ENCODE measurements around the gene TRMT13. TPM values are rescaled to one million over a fixed set of nuclear protein-coding genes. Genes with fewer than 3 reads are reported as not detected.
A peak's percentile ranks its signal among the peaks of the same experiment; 100 is the strongest.

The TRMT13 gene
- 9.7 and 10.9 TPM in 2 replicates for total RNA-seq

- peak within 1 kb of the TSS; percentile 100 for H3K4me3 ChIP-seq (ENCODE audit: insufficient read depth, low read length)
- peak within 1 kb of the TSS; percentile 90 for H3K4me2 ChIP-seq (ENCODE audit: insufficient read depth, low read length)
- H3K36me3 ChIP-seq (ENCODE audit: insufficient read depth, low read length), result peaks cover 11% of the 10 kb centered on the region
- no peaks in the 10 kb centered on the region for H3K9me3 ChIP-seq (ENCODE audit: low read depth, low read length)
- no peak for TF ChIP-seq CTCF (IDR thresholded peaks at IDR 0.05; ENCODE audit: extremely low read depth, low read depth, low read length)
- H3K79me2 ChIP-seq (ENCODE audit: insufficient read depth, low read length), result peaks cover 60% of the 10 kb centered on the region
- H3K27ac ChIP-seq (ENCODE audit: low read depth, low read length), result peak within 1 kb of the TSS; percentile 78
- peak; percentile 91 for DNase-seq (ENCODE audit: insufficient read length, low spot score, missing footprints)
- H4K20me1 ChIP-seq (ENCODE audit: insufficient read depth, low read length), result no peaks in the 10 kb centered on the region
- peaks cover 19% of the 10 kb centered on the region for H3K4me1 ChIP-seq (ENCODE audit: insufficient read depth, low read length)
- H2AFZ ChIP-seq (ENCODE audit: low read length), result peak within 1 kb of the TSS; percentile 100
- H3K27me3 ChIP-seq (ENCODE audit: insufficient read depth, low read length), result no peaks in the 10 kb centered on the region
Measured at GRCh38 chr1:100132566-100133477, at the start of gene TRMT13, which contains the start of gene SASS6. Gene TRMT13 (plus strand): TSS chr1:100133163. CDS start chr1:100133169, 6 bp downstream. Gene SASS6 (minus strand): TSS chr1:100132930. CDS start chr1:100132814, 116 bp downstream.

- DNase-seq (ENCODE audit: insufficient read length, low spot score, missing footprints), result no peak
- H3K4me2 ChIP-seq (ENCODE audit: insufficient read depth, low read length), result no peak overlapping the region
- H3K27ac ChIP-seq (ENCODE audit: low read depth, low read length), result no peak overlapping the region
- H4K20me1 ChIP-seq (ENCODE audit: insufficient read depth, low read length), result no peaks in the 10 kb centered on the region
- H3K79me2 ChIP-seq (ENCODE audit: insufficient read depth, low read length), result no peaks in the 10 kb centered on the region
- TF ChIP-seq CTCF (IDR thresholded peaks at IDR 0.05; ENCODE audit: extremely low read depth, low read depth, low read length), result no peak
- no peak overlapping the region for H3K4me3 ChIP-seq (ENCODE audit: insufficient read depth, low read length)
- no peaks in the 10 kb centered on the region for H3K36me3 ChIP-seq (ENCODE audit: insufficient read depth, low read length)
- H3K27me3 ChIP-seq (ENCODE audit: insufficient read depth, low read length), result no peaks in the 10 kb centered on the region
- no peaks in the 10 kb centered on the region for H3K4me1 ChIP-seq (ENCODE audit: insufficient read depth, low read length)
- H3K9me3 ChIP-seq (ENCODE audit: low read depth, low read length), result no peaks in the 10 kb centered on the region
- no peak overlapping the region for H2AFZ ChIP-seq (ENCODE audit: low read length)
Measured at GRCh38 chr1:100087396-100087795, 45.6 kb upstream of the TRMT13 start.

- TF ChIP-seq CTCF (IDR thresholded peaks at IDR 0.05; ENCODE audit: extremely low read depth, low read depth, low read length), result no peak
- Histone ChIP-seq H2AFZ (ENCODE audit: low read length) (no peak overlapping the region), H3K27me3 (ENCODE audit: insufficient read depth, low read length) (no peaks in the 10 kb centered on the region), H3K27ac (ENCODE audit: low read depth, low read length) (no peak overlapping the region), H3K4me1 (ENCODE audit: insufficient read depth, low read length) (no peaks in the 10 kb centered on the region), H3K79me2 (ENCODE audit: insufficient read depth, low read length) (no peaks in the 10 kb centered on the region), H3K36me3 (ENCODE audit: insufficient read depth, low read length) (no peaks in the 10 kb centered on the region), H3K4me3 (ENCODE audit: insufficient read depth, low read length) (no peak overlapping the region), H4K20me1 (ENCODE audit: insufficient read depth, low read length) (no peaks in the 10 kb centered on the region), H3K9me3 (ENCODE audit: low read depth, low read length) (no peaks in the 10 kb centered on the region), H3K4me2 (ENCODE audit: insufficient read depth, low read length) (no peak overlapping the region)
- DNase-seq (ENCODE audit: insufficient read length, low spot score, missing footprints), result no peak
Measured at GRCh38 chr1:100089082-100089481, 43.9 kb upstream of the TRMT13 start.

- TF ChIP-seq CTCF (IDR thresholded peaks at IDR 0.05; ENCODE audit: extremely low read depth, low read depth, low read length), result no peak
- no peak overlapping the region for H2AFZ ChIP-seq (ENCODE audit: low read length)
- no peaks in the 10 kb centered on the region for H3K79me2 ChIP-seq (ENCODE audit: insufficient read depth, low read length)
- H3K9me3 ChIP-seq (ENCODE audit: low read depth, low read length), result no peaks in the 10 kb centered on the region
- DNase-seq (ENCODE audit: insufficient read length, low spot score, missing footprints), result no peak
- no peaks in the 10 kb centered on the region for H3K36me3 ChIP-seq (ENCODE audit: insufficient read depth, low read length)
- H3K4me3 ChIP-seq (ENCODE audit: insufficient read depth, low read length), result no peak overlapping the region
- no peaks in the 10 kb centered on the region for H3K27me3 ChIP-seq (ENCODE audit: insufficient read depth, low read length)
- H3K4me2 ChIP-seq (ENCODE audit: insufficient read depth, low read length), result no peak overlapping the region
- H3K4me1 ChIP-seq (ENCODE audit: insufficient read depth, low read length), result no peaks in the 10 kb centered on the region
- H3K27ac ChIP-seq (ENCODE audit: low read depth, low read length), result no peak overlapping the region
- no peaks in the 10 kb centered on the region for H4K20me1 ChIP-seq (ENCODE audit: insufficient read depth, low read length)
Measured at GRCh38 chr1:100090471-100090870, 42.5 kb upstream of the TRMT13 start.
